ENCODE results near the gene IFT81.
"Not testable (repeated sequence)": the region's sequence is repeated elsewhere in the genome, so short reads cannot be mapped to it uniquely, and the experiment has no call there.

IFT81 gene

GRCh38 chr12:110079477-110080400 is 44.4 kb upstream of the IFT81 start:
- peak overlapping the region; percentile 96 for H4K91ac ChIP-seq (ENCODE audit: low read length)

GRCh38 chr12:110080410-110080809 is 43.7 kb upstream of the IFT81 start:
- peak overlapping the region; percentile 92 for H2BK15ac ChIP-seq (ENCODE audit: low read depth, poor library complexity, severe bottlenecking)
- no peak overlapping the region for H3K27ac ChIP-seq (ENCODE audit: low read length, poor library complexity, severe bottlenecking)
- no peaks in the 10 kb centered on the region for H3K4me1 ChIP-seq (ENCODE audit: control insufficient read depth, insufficient read depth, low read depth, low read length)
- H4K91ac ChIP-seq (ENCODE audit: low read length), result peak overlapping the region; percentile 80
- no peak for DNase-seq
- WGBS, result 91% methylated on average over 7 of the region's 7 CpGs
- no peak overlapping the region for H3K23ac ChIP-seq (ENCODE audit: low read length in 2 of 2)
- H3K4me3 ChIP-seq (ENCODE audit: insufficient read depth in 1 of 2, low read depth in 1 of 2, low read length in 2 of 2), result no peak overlapping the region
- H3K14ac ChIP-seq (ENCODE audit: low read length in 2 of 2), result no peak overlapping the region
- H3K4ac ChIP-seq (ENCODE audit: low read depth in 1 of 2, low read length in 2 of 2), result peak overlapping the region; percentile 15 to 45
- no peaks in the 10 kb centered on the region for H3K9me3 ChIP-seq (ENCODE audit: control insufficient read depth, low read length)
- no peak overlapping the region for H2AFZ ChIP-seq (ENCODE audit: low read depth, low read length)
- H3K36me3 ChIP-seq (ENCODE audit: control insufficient read depth in 1 of 2, insufficient read depth in 2 of 2, low read depth in 1 of 2, low read length in 2 of 2), result no peaks in the 10 kb centered on the region
- peak overlapping the region; percentile 72 for H4K8ac ChIP-seq (ENCODE audit: low read length)
- peak overlapping the region; percentile 67 to 93 for H3K18ac ChIP-seq (ENCODE audit: low read depth in 1 of 2, low read length in 2 of 2)
- peak overlapping the region; percentile 91 for H2BK120ac ChIP-seq (ENCODE audit: low read depth, low read length)
- no peaks in the 10 kb centered on the region for H3K79me1 ChIP-seq (replicated peaks; ENCODE audit: low read length, poor library complexity, severe bottlenecking)
- peak overlapping the region; percentile 49 to 59 for H2BK12ac ChIP-seq (ENCODE audit: low read length in 2 of 2)
- no peak overlapping the region for H3K9ac ChIP-seq (ENCODE audit: low read length)
- no peak overlapping the region for H2AK5ac ChIP-seq (ENCODE audit: low read length, severe bottlenecking)
- peaks cover 0 to 3% of the 10 kb centered on the region in 2 experiments for H3K27me3 ChIP-seq (ENCODE audit: control insufficient read depth in 1 of 2, insufficient read depth in 1 of 2, low read length in 2 of 2)
- no peak overlapping the region for H2BK5ac ChIP-seq (ENCODE audit: low read depth, low read length, poor library complexity, severe bottlenecking)
- no peak overlapping the region for H3K4me2 ChIP-seq (ENCODE audit: low read length, poor library complexity, severe bottlenecking)

More at GRCh38 chr12:110079477-110080400, 44.4 kb upstream of the IFT81 start:
- Histone ChIP-seq H3K27ac (ENCODE audit: low read length, poor library complexity, severe bottlenecking) (no peak overlapping the region), H2BK12ac (ENCODE audit: low read length in 2 of 2) (peak overlapping the region; percentile 11 to 93), H3K4me2 (ENCODE audit: low read length, poor library complexity, severe bottlenecking) (no peak overlapping the region), H3K4me3 (ENCODE audit: insufficient read depth in 1 of 2, low read depth in 1 of 2, low read length in 2 of 2) (no peak overlapping the region), H2AFZ (ENCODE audit: low read depth, low read length) (peak overlapping the region; percentile 58), H3K14ac (ENCODE audit: low read length in 2 of 2) (peak overlapping the region in 1 of 2 experiments; percentile 97), H3K4ac (ENCODE audit: low read depth in 1 of 2, low read length in 2 of 2) (peak overlapping the region; percentile 93 to 98), H2AK5ac (ENCODE audit: low read length, severe bottlenecking) (no peak overlapping the region), H3K9me3 (ENCODE audit: control insufficient read depth, low read length) (no peaks in the 10 kb centered on the region), H3K23ac (ENCODE audit: low read length in 2 of 2) (no peak overlapping the region), H4K8ac (ENCODE audit: low read length) (peak overlapping the region; percentile 98), H3K27me3 (ENCODE audit: control insufficient read depth in 1 of 2, insufficient read depth in 1 of 2, low read length in 2 of 2) (peaks cover 0 to 1% of the 10 kb centered on the region in 2 experiments), H3K9ac (ENCODE audit: low read length) (no peak overlapping the region), H3K18ac (ENCODE audit: low read depth in 1 of 2, low read length in 2 of 2) (peak overlapping the region; percentile 93 to 94), H3K36me3 (ENCODE audit: control insufficient read depth in 1 of 2, insufficient read depth in 2 of 2, low read depth in 1 of 2, low read length in 2 of 2) (no peaks in the 10 kb centered on the region), H2BK15ac (ENCODE audit: low read depth, poor library complexity, severe bottlenecking) (peak overlapping the region; percentile 92), H3K79me1 (replicated peaks; ENCODE audit: low read length, poor library complexity, severe bottlenecking) (no peaks in the 10 kb centered on the region), H2BK120ac (ENCODE audit: low read depth, low read length) (peak overlapping the region; percentile 91), H3K4me1 (ENCODE audit: control insufficient read depth, insufficient read depth, low read depth, low read length) (no peaks in the 10 kb centered on the region), H2BK5ac (ENCODE audit: low read depth, low read length, poor library complexity, severe bottlenecking) (no peak overlapping the region)
- WGBS, result 86% methylated on average over 24 of the region's 24 CpGs
- peak; percentile 93 for DNase-seq

- Histone ChIP-seq H2BK5ac (ENCODE audit: low read depth, low read length, poor library complexity, severe bottlenecking) (no peak overlapping the region), H2AK5ac (ENCODE audit: low read length, severe bottlenecking) (no peak overlapping the region), H2AFZ (ENCODE audit: low read depth, low read length) (no peak overlapping the region), H3K36me3 (ENCODE audit: control insufficient read depth in 1 of 2, insufficient read depth in 2 of 2, low read depth in 1 of 2, low read length in 2 of 2) (no peaks in the 10 kb centered on the region), H2BK12ac (ENCODE audit: low read length in 2 of 2) (no peak overlapping the region), H3K9ac (ENCODE audit: low read length) (no peak overlapping the region), H3K27ac (ENCODE audit: low read length, poor library complexity, severe bottlenecking) (no peak overlapping the region), H4K91ac (ENCODE audit: low read length) (no peak overlapping the region), H3K9me3 (ENCODE audit: control insufficient read depth, low read length) (no peaks in the 10 kb centered on the region), H3K79me1 (replicated peaks; ENCODE audit: low read length, poor library complexity, severe bottlenecking) (no peaks in the 10 kb centered on the region), H2BK120ac (ENCODE audit: low read depth, low read length) (no peak overlapping the region), H3K4ac (ENCODE audit: low read depth in 1 of 2, low read length in 2 of 2) (no peak overlapping the region), H3K27me3 (ENCODE audit: control insufficient read depth in 1 of 2, insufficient read depth in 1 of 2, low read length in 2 of 2) (peaks cover 9 to 18% of the 10 kb centered on the region in 2 experiments), H3K14ac (ENCODE audit: low read length in 2 of 2) (no peak overlapping the region), H3K18ac (ENCODE audit: low read depth in 1 of 2, low read length in 2 of 2) (peak overlapping the region in 1 of 2 experiments; percentile 16), H3K23ac (ENCODE audit: low read length in 2 of 2) (no peak overlapping the region), H3K4me2 (ENCODE audit: low read length, poor library complexity, severe bottlenecking) (no peak overlapping the region), H3K4me3 (ENCODE audit: insufficient read depth in 1 of 2, low read depth in 1 of 2, low read length in 2 of 2) (no peak overlapping the region), H3K4me1 (ENCODE audit: control insufficient read depth, insufficient read depth, low read depth, low read length) (no peaks in the 10 kb centered on the region), H4K8ac (ENCODE audit: low read length) (no peak overlapping the region), H2BK15ac (ENCODE audit: low read depth, poor library complexity, severe bottlenecking) (no peak overlapping the region)
- peak; percentile 58 for DNase-seq
- 89% methylated on average over 2 of the region's 4 CpGs for WGBS
These were observed 39.7 kb upstream of the IFT81 start for GRCh38 chr12:110084314-110085015.

GRCh38 chr12:110088216-110088615 is 35.9 kb upstream of the IFT81 start:
- H2AFZ ChIP-seq (ENCODE audit: low read depth, low read length); DNase-seq; H3K4me1 ChIP-seq (ENCODE audit: control insufficient read depth, insufficient read depth, low read depth, low read length); H3K79me1 ChIP-seq (replicated peaks; ENCODE audit: low read length, poor library complexity, severe bottlenecking); H2BK120ac ChIP-seq (ENCODE audit: low read depth, low read length); H3K4me2 ChIP-seq (ENCODE audit: low read length, poor library complexity, severe bottlenecking); H4K8ac ChIP-seq (ENCODE audit: low read length); H3K9ac ChIP-seq (ENCODE audit: low read length); H4K91ac ChIP-seq (ENCODE audit: low read length); H3K14ac ChIP-seq (ENCODE audit: low read length in 2 of 2); H3K18ac ChIP-seq (ENCODE audit: low read depth in 1 of 2, low read length in 2 of 2); H3K23ac ChIP-seq (ENCODE audit: low read length in 2 of 2); H2AK5ac ChIP-seq (ENCODE audit: low read length, severe bottlenecking); H3K9me3 ChIP-seq (ENCODE audit: control insufficient read depth, low read length); H3K36me3 ChIP-seq (ENCODE audit: control insufficient read depth in 1 of 2, insufficient read depth in 2 of 2, low read depth in 1 of 2, low read length in 2 of 2); H2BK5ac ChIP-seq (ENCODE audit: low read depth, low read length, poor library complexity, severe bottlenecking); H2BK15ac ChIP-seq (ENCODE audit: low read depth, poor library complexity, severe bottlenecking); H3K4me3 ChIP-seq (ENCODE audit: insufficient read depth in 1 of 2, low read depth in 1 of 2, low read length in 2 of 2); H3K4ac ChIP-seq (ENCODE audit: low read depth in 1 of 2, low read length in 2 of 2); H2BK12ac ChIP-seq (ENCODE audit: low read length in 2 of 2); H3K27ac ChIP-seq (ENCODE audit: low read length, poor library complexity, severe bottlenecking): not testable (repeated sequence)
- H3K27me3 ChIP-seq (ENCODE audit: control insufficient read depth in 1 of 2, insufficient read depth in 1 of 2, low read length in 2 of 2), result peaks cover 30 to 35% of the 10 kb centered on the region in 2 experiments
- 98% methylated on average over 6 of the region's 6 CpGs for WGBS

Data from mesenchymal stem cell (in vitro differentiated cells and primary cell).